Islet of Langerhans (tissue), 1 donor: ENCODE measurements around the gene ECSIT.

Source experiments
- FAIRE-seq: peaks from one replicate; lab custom pipeline; 2011; peaks lifted over from hg19 to GRCh38; lab: Jason Lieb, UNC

ECSIT gene

DNA sequence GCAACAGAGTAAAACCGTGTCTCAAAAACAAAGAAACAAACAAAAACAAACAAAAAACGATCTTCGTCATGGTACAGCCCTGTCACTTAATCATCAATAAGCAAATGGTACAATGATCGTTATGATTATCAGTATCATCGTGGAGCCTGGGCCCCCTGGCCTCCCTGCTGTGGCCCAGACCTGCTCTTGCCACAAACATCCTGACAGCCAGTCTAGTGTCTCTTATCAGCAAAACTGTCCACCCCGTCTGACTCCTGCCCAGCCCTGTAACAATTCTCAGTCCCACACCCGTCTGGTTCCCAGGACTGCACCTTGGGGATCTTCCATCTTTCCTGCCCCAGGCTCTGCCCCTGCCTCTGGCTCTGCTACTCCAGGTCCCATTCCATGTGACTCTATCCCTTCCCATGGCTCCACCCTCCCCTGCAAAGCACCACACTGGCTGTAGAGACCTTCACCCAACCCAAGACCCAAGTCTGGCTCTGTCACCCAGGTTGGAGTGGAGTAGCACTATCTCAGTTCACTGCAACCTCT, 29.0 kb downstream of the ECSIT start:
- FAIRE-seq: no peak

DNA sequence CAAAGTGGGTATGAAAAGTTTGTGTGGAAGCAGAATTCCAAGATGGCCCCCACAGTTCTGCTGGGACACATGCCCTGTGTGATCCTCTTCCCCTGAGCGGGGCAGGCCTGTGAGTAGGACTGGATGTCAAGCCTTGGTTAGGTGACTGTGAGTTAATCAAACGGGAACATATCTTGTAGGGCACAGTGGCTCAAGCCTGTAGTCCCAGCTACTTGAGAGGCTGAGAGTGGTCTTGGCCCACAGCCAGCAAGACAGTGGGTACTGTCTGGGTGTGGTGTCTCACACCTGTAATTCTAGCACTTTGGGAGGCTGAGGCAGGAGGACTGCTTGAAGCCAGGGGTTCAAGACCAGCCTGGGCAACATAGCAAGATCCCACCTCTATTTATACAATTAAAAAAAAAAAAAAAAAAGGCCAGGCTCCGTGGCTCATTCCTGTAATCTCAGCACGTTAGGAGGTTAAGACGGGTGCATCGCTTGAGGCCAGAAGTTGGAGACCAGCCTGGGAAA, 29.7 kb downstream of the ECSIT start:
- no peak for FAIRE-seq

DNA sequence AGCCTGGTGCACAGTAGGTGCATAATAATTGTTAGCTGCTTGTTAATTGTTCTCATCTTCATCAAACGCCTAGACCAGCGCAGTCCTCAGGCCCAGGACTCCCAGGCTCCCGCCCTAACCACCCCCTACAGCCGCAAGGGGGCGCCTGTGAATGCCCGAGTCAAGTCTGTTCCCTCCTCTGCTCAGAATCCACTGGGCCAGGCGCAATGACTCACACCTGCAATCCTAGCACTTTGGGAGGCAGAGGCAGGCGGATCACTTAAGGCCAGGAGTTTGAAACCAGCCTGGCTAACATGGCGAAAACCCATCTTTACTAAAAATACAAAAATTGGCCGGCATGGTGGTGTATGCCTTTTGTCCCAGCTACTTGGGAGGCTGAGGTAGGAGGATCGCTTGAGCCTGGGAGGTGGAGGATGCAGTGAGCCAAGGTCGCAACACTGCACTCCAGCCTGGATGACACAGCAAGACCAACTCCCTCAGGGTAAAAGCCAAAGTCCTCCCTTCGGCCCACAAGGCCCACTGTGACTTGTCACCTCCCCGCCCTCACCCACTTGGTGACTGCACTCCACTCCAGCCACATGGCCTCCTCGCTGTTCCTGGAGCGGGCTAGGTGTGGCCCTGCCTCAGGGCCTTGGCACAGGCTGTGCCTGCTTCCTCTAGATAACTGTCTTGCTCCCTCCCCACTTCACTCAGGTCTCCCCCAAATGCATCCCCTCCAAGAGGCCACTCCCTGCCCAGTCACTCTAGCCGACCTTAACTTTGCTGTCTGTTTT, 32.4 kb downstream of the ECSIT start:
- FAIRE-seq: no peak

DNA sequence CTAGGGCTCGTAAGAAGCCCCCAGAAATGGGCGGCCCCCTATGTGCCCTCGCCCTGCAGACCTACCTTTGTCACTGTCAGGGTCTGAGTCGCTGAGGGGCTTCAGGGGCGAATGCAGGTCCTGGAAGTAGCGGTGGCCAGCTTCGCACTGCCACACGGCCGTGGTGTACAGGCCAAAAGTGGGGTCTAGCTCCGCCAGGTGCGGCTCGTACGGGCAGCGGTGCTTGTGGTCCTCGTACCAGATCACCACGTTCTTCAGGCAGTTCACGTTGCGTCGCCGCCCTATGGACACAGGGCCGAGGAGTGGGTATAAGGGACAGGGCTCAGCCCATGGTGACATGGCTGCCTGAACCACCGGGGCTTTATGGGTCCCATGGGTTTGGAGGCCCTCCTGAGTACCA, 33.0 kb downstream of the ECSIT start:
- FAIRE-seq: no peak

DNA sequence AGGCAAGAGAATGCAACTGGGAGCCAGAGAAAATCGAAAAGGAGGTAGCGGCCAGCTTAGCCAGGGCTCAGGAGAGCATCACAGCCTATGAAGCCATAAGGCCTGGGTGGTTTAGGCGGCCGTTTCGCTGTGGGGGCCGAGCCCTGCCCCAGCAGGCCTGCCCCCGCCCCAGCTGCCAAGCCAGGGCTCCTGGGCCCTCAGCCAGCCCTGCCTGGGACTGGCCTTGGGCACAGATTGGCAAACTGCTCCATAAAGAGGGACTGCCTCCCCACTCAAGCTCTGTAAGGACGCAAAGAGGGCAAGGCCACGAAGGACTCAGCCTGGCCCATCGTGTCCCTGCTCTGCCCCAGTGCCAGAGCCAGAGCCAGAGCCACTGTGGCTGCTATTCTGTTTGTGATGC, 33.5 kb downstream of the ECSIT start:
- no peak for FAIRE-seq

DNA sequence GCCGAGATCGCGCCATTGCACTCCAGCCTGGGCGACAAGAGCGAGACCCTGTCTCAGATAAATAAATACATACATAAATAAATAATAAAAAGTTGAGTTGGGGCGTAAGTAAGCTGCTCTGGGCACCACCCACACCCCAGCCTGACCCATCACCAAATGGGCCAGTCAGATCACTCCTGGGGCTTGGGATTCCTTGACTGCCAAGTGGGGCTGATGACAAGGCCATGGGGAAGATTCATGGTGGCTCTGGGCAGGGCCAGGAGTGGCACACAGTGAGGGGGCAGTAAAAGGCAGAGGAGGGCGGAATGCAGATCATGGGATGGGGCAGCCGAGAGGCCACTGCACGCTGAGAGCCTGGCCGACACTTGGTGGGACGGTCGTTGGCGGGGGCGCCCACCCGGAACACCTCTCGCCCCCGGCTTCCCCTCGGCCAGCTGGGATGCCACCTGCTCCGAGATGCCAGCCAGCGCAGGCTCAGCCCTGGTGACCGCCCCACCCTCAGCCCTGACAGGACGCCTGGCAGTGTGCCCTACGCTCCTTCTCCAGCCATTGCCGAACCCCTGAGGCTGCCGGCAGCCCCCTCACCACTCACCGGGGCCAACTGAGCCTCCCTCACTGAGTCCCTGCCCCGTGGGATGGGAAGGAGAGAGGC, 34.2 kb downstream of the ECSIT start:
- FAIRE-seq: no peak

DNA sequence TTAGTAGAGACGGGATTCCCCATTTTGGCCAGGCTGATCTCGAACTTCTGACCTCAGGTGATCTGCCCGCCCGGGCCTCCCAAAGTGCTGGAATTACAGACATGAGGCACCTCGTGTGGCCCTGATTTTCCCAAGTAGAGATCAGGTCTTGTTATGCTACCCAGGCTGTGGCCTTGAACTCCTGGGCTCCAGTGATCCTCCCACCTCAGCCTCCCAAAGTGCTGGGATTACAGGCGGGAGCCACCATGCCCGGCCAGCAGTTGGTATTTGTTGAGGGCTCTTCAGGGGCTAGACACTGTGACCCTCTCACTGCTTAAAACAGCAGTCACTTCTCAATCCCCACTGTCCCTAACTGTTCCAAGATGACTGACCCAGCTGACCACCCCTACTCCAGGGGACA, 39.6 kb downstream of the ECSIT start:
- FAIRE-seq: no peak

DNA sequence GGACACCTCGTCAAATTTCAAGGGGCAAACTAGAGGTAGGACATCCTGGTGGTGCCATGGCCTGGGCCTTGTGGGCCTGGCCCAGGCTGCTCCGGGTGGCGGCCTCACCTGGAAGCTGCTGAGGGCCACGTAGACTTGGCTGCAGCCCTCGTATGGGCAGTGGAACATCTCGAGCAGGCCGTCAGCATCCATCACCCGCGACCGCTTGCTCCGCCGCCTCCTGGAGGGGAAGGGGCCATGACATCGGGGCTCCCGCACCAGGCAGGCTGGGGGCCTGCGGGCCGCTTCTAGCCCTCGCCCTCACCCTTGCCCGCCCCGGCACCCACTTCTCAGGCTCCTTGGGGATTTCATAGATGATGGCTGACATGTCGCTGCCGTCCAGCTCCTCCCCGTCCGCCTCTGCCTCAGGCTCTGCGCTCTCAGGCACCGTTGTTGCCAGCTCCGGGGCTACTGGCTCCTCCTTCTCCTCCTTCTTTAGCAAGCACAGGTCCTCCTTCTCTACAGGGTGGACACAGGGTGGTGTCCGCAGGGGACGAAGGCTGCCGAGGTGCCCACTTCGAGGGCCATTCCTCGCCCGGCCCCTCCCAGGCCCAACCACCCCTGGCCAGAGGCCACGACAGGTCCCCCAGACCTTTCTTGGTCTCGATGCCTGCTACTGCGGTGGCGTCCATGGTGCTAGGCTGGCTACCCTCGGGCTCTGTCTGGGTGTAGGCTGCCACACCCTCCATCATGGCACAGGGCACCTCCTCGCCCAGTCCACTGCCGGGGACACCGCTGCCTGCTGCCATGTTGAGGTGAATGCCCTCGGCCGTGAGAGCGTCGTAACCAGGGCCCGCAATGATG, 42.1 kb downstream of the ECSIT start:
- no peak for FAIRE-seq

DNA sequence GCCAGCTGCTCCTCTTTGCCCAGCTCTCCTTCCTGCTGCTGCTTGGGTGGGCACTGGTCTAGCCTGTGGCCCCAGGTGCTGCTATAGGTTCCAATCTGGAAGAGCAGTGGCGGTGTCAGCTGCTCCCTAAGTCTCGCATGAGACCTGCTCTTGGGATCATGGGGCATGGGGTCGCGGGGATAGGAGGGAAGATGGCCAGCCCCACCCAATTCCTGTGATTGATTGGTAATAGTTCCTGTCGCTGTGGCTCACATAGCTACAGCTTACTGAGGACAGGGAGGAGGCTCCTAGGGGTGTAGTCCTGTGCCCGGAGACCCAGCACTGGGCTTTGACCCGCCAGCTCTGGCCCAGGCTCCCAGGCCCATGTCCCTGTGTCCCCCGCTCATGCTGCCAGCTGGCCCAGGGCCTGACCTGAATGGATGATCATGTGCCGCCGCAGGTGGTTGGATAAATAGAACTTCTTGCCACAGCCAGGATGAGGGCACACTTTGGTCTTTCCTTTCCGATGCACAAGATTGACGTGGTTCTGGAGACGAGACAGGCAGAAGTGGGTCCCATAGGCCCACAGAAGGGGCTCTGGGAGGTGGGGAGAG, 43.6 kb downstream of the ECSIT start:
- no peak for FAIRE-seq

DNA sequence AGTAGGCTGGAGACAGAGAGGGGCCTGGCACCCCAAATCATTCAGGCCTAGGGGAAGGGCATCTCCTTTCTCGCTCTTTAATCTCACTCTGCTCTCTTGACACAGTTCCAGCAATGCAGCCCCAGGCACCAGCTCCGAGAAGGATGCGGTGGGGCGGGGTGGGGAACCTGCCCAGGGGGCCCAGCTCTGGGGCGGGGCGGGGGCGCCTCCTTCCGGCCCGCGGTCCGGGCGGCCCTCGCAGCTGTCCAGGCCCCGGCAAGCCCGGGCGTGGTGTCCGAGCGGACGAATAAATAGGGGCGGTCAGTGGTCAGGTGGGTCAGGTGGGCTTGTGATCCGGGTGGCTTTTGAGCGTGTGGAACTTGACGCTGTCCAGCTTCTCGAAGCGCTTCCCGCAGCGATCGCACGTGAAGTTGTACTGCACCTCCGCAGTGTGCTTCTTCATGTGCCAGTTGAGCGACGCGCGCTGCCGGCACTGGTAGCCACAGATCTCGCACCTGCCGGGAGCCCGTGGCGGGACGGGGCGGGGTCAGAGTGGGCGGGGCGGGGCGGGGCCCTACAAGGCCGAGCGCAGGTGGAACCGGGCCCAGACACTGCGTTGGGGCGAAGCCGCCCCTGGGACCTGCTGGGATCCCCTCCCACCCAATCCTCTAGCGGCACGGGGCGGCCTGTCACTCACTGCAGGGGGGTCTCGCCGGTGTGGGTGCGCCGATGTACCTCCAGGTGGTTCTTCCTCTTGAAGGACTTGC, 45.4 kb downstream of the ECSIT start:
- FAIRE-seq: no peak

DNA sequence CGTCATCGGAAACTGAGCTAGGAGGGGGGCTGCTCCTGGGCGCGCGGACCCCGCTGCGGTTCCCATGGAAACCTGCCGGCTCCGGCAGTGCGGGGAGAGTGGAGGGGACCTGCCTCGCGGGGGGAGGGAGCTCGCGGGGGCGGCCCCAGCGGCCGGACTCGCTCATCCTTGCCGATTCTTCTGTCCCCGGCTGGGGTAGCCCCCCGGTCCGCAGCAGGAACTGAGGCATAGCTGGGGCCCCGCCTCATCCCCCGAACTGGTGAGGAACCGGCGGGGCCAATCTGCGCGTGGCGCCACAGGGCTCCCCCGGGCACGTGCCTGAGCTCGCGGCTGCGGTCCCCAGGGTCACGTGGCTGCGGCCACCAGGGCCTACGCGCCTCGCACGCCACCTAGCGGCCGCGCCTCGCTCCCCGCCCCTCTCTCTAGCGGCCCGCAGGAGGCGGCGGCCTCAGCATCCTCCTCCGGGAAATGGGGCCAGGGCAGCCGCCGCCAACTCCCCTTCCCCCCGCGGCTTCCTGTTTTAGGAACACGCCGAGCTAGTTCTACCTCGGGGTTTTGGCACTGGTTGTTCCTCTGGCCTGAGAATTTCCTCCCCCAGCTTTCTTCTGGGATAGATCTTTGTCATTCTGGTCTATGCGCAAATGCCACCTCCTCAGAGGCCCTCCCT, 46.4 kb downstream of the ECSIT start:
- no peak for FAIRE-seq

DNA sequence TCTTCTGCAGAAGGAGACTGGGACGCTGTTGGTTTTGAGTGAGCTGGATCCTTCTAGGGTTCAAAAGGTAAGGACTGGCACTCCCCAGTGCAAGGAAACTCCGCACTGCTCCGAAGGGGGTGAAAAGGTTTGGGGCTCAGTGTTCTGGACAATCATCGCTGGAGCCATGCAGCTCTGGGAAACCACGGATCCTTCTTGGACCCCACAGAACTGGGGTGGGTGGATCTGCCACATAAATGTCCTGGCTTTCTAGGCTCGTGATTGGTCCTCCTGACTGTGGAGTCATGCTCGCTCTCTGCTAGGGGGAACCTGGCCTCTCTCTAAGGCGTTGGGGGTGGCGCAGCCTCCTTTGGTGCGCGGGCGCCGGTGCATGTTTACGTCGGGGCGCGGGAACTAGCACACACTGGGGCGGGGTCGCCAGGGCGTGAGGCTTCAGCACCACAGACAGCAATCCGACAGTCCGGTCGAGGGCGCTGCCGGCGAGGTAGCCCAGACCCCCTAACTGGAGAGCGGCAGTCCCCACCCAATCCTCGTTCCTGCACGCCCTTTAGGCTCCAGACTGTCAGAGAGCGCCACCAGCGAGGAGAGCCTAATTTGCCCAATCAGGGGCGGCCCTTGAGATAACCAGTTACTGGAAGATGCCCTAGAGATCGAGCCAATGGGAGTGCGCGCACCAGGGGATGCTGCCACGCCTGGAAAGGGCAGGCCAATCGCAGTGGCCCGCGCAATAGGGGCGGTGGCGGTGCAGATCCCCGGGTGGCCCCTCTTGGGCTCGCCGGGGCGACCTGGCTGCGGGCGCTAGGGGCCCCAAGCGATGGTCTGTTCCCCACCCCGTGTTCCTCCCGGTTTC, 47.2 kb downstream of the ECSIT start:
- FAIRE-seq: no peak

DNA sequence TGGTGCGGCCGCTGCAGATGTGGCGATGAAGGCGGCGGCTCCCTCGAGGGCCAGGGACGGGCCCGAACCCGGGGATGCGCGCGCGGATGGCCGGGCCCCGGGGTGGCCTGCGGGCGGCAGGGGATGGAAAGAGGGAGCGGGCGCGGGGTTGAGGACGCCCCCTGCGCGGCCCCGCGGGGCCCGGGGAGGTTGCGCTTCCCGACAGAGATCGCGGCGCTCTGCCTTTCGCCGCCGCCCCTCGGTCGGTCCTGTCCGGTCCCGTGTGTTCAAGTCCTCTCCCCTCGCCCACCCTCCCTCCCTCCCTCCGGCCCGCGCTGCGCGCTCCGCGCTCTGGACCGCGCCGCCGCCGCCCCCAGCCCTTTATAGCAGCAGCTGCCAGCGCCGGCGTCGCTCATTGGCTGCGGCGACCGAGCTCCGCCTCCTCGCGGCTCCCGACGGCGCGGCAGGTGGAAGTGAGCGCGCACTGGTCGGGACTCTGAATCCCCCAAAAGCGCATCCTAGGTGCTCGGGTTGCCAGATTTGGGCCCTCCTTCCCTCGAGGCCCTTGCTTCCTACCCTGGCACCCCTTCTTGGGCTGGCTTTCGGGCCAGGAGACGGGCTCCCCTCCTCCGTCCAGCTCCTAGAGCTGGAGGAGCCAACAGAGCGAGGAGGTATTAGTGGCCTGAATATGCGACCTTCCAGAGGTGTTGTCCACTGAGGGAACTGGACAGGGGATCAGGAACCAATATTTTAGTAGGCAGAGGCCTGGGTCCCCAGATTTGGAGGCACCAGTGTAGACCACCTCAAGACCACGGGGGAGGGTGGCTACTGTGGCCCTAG, 48.0 kb downstream of the ECSIT start, which contains the start of gene ELAVL3:
Gene ELAVL3, minus strand, starts transcription at position 332 of the 819 bp plus-strand sequence. CDS start 438 bp downstream, outside the sequence.
- no peak for FAIRE-seq

DNA sequence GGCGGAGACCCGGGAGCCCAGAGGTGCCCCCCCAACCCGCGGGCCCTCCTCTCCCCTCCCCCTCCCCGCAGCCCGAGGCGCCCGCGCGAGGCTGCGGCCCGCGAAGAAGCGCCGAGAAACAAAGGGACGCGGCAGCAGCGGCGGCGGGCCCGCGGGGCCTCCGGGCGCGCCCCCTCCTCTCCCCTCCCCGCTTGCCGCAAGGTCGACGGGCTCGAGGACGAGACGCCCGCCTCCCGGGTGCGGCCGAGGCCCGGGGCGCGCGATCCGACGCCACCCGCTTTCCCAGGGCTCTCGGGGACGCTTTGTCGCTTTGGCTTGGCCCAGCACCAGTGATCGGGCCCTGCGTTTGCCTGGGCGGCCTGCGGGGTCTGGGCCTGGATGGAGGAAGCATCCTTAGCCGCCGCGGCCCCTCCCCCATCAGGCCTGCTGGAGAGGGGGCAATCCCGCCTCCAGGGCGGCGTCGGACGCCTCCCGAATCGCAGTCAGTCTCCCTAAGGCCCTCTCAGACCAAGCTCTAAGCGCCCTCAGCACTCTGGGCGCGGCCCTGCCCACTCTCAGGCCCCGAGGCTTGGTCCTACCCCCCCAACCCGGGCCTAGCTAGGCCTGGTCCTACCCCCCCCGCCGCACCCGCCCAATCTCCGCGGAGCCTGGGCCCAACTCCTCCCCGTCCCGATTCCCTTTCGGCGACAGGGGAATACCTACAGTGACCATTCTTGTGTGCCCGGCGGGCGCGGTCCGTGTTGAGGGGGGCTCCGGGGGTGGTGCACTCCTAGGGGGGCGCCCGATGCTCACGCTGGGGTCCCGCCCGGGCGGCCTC, 48.8 kb downstream of the ECSIT start:
- FAIRE-seq: no peak

DNA sequence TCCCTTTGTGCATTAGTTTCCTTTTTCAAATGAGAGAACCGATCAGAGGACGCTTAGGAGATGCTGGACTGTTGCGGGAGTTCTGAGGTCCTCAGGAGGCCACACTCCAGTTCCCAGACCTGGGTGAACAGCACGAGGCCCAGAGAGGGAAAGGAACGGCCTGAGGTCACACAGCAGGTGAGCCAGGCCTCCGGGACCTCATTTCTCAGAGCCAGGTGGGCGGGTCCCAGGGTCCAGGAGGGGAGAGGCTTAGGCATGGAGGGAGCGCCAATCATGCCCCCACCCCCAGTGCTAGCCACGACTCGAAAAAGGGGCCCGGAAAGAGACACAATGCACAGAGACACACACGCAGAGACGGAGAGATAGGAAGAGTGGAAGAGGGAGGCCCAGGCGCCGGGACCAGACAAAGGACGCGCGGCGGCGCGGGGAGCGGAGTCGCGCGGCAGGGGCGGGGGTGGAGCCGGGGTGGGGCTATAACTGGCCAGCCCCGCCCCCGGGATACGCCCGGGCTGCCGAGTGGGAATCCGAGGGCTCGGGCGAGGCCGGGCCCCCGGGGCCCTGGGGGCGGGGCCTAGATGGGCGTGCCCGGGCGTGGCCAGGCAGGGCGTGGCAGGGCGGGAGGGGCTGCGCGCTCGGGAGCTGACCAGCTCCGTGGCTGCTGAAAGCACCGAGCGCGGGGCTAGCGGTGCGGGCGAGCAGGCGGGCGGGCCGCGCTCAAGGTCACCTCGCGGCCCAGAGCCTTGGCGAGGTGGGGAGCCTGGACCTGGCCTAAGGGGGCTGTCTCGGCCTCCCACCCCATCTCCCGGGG, 49.6 kb downstream of the ECSIT start:
- no peak for FAIRE-seq

DNA sequence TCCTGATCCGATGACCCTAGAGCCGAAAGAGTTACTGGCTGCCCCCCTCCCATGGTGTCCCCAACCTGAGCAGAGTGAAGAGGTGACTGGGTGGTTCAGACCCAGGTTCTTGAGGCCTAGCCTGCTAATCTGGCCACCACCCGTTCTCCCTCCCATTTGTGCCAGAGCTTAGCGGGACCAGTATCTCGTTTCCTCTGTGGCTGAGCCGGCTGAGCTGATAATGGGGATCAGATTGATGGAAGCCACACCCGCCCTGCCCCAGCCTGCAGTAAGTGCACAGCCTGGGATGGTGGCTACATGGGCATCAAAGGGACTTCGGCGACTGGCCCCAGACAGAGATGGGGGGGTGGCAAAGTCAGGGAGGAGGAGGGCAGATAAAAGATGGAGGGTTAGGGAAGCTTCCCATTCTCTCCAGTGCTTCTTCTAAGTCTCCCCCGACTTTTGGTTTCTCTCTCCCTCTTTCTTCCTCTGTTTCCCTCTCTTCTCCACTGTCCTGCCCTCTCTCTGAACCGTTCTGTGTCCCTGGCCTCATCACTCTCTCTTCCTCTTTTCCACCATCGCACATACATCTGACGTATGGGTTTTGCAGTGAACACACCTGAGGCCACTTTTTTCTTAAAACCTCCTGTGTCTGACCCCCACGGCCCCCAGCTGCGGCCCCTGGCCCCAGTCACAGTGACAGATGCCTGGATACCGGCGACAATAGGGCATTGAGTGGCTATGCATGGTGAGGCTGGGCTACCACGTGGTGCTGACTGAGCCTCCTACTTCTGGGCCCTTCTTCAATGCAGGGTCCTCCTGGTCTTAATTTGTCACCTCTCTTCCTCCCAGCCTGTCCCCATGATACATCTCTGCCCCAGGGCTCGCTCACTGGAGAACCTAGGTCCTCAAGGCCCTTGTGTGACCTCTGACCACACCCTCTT, 50.5 kb downstream of the ECSIT start:
- FAIRE-seq: no peak
